Measurements from ENCODE around the gene FAM98A. TPM values are rescaled to one million over a fixed set of nuclear protein-coding genes. Genes with fewer than 3 reads are reported as not detected.

Gene FAM98A
- total RNA-seq, 1 experiment from 2014 or later = 70.9 TPM

GRCh38 chr2:33606100-33606499, 7.0 kb upstream of the FAM98A start:
- Mint-ChIP-seq H3K36me3 (ENCODE audit: insufficient read depth in 1 of 3, low read depth in 3 of 3) (peaks cover 24 to 42% (median 30%) of the 10 kb centered on the region in 3 experiments), H3K4me3 (no peak overlapping the region), H3K27ac (peak overlapping the region in 1 of 3 experiments; percentile 40; a peak in 1 of 7 replicates), H3K9me3 (peaks cover 20 to 25% of the 10 kb centered on the region in 2 experiments), H3K4me1 (peaks cover 63 to 64% of the 10 kb centered on the region in 2 experiments), H3K27me3 (ENCODE audit: low read depth) (no peaks in the 10 kb centered on the region)
- no peak overlapping the region for H3K27ac ChIP-seq (ENCODE audit: insufficient read length, low read depth, low read length)
- H3K23me2 ChIP-seq (ENCODE audit: insufficient read length, low read depth, low read length, poor library complexity, severe bottlenecking) = no peaks in the 10 kb centered on the region
- H2BK12ac ChIP-seq (ENCODE audit: insufficient read length, low read depth, low read length) = no peak overlapping the region
- DNase-seq = no peak
- no peak overlapping the region for H4K5ac ChIP-seq (ENCODE audit: insufficient read length, low read depth, low read length)
- TF ChIP-seq CTCF (conservative IDR thresholded peaks at IDR 0.05) = no peak
- peaks cover 19% of the 10 kb centered on the region for H3K9me3 ChIP-seq (ENCODE audit: control insufficient read depth, low read depth, low read length)
- H4K20me1 ChIP-seq (ENCODE audit: control insufficient read depth, insufficient read depth, insufficient read length) = no peaks in the 10 kb centered on the region
- H4K91ac ChIP-seq (ENCODE audit: insufficient read length, low read depth, low read length) = no peak overlapping the region
- no peak overlapping the region for H3K14ac ChIP-seq (ENCODE audit: insufficient read depth, low read length)
- no peaks in the 10 kb centered on the region for H3K79me1 ChIP-seq (ENCODE audit: insufficient read depth, low read depth, low read length, poor library complexity, severe bottlenecking)
- no peak overlapping the region for H3K4ac ChIP-seq (ENCODE audit: low read depth, low read length)
- H2AFZ ChIP-seq (ENCODE audit: low read length) = no peak overlapping the region
- no CpG with 5 or more reads among the region's 4 CpGs for WGBS (ENCODE audit: extremely low coverage, insufficient read length, low lambda C conversion rate)
- H2BK5ac ChIP-seq (ENCODE audit: insufficient read length, low read length) = no peak overlapping the region
- no peak overlapping the region for H3K9ac ChIP-seq (ENCODE audit: extremely low read depth, insufficient read length, low read length)
- no peak overlapping the region for H2BK15ac ChIP-seq (ENCODE audit: low read depth, low read length)
- no peak overlapping the region for H3K23ac ChIP-seq (ENCODE audit: insufficient read length, low read depth, low read length)
- H3T11ph ChIP-seq (ENCODE audit: low read length) = no peak overlapping the region
- H2BK20ac ChIP-seq (ENCODE audit: low read depth, low read length, poor library complexity, severe bottlenecking) = no peak overlapping the region
- H3K4me1 ChIP-seq (ENCODE audit: insufficient read depth, low read length) = peaks cover 8% of the 10 kb centered on the region; the same call in 1 of the 2 replicates
- H3K18ac ChIP-seq (ENCODE audit: insufficient read length, low read depth, low read length) = no peak overlapping the region
- no peak overlapping the region for H2BK120ac ChIP-seq (ENCODE audit: low read depth, low read length, poor library complexity, severe bottlenecking)
- no peak overlapping the region for H4K8ac ChIP-seq (replicated peaks; ENCODE audit: insufficient read length, low read depth, low read length)
- no peak overlapping the region for H2AK5ac ChIP-seq (ENCODE audit: insufficient read length, low read length)
- H3K27me3 ChIP-seq (ENCODE audit: insufficient read depth, low read length) = no peaks in the 10 kb centered on the region
- H3K4me2 ChIP-seq (ENCODE audit: insufficient read depth, insufficient read length, low read length) = no peak overlapping the region
- no peaks in the 10 kb centered on the region; the same call in 1 of the 2 replicates for H3K79me2 ChIP-seq (ENCODE audit: insufficient read depth, low read length)
- H3K56ac ChIP-seq (ENCODE audit: insufficient read length, low read depth, low read length) = no peak overlapping the region
